BE2C (cell line): ENCODE measurements around the gene ST7L.

Experiments
- DNase-seq: peaks from one replicate; pipeline ENCODE4 v3.0.0-alpha.2; 2020
- H3K27me3 ChIP-seq: fragments of 250-450 bp; sonication (Bioruptor Pico); 2 replicates; pipeline ENCODE4 v1.5.1; 2020; ENCODE audit warnings: mild to moderate bottlenecking
- H3K36me3 ChIP-seq: fragments of 250-450 bp; sonication (Bioruptor Pico); 2 replicates; pipeline ENCODE4 v1.5.1; 2020; ENCODE audit warnings: mild to moderate bottlenecking
- H3K4me1 ChIP-seq: fragments of 250-450 bp; sonication (Bioruptor Pico); 2 replicates; pipeline ENCODE4 v1.5.1; 2020
- H3K4me3 ChIP-seq: 2 replicates; pipeline ENCODE4 v1.5.1; 2011; ENCODE audit warnings: low read depth, low read length
- H3K9me3 ChIP-seq: fragments of 250-450 bp; sonication (Bioruptor Pico); 2 replicates; pipeline ENCODE4 v1.5.1; 2020
- CTCF ChIP-seq: IDR thresholded peaks from 2 replicates; pipeline ENCODE4 v1.5.1; 2012; ENCODE audit warnings: mild to moderate bottlenecking, low read depth, low read length

Gene ST7L

GRCh38 chr1:112549590-112549989, 69.4 kb downstream of the ST7L start:
- H3K27me3 ChIP-seq: no peaks in the 10 kb centered on the region
- TF ChIP-seq CTCF: no peak

GRCh38 chr1:112548547-112548946, 70.4 kb downstream of the ST7L start:
- H3K36me3 ChIP-seq: peaks cover 3% of the 10 kb centered on the region; the same call in 1 of the 2 replicates
- no peaks in the 10 kb centered on the region for H3K9me3 ChIP-seq
- DNase-seq: no peak
- H3K27me3 ChIP-seq: no peaks in the 10 kb centered on the region
- no peak overlapping the region for H3K4me3 ChIP-seq
- TF ChIP-seq CTCF: no peak
- H3K4me1 ChIP-seq: no peaks in the 10 kb centered on the region

More at GRCh38 chr1:112549590-112549989, 69.4 kb downstream of the ST7L start:
- no peak overlapping the region for H3K4me3 ChIP-seq
- no peak for DNase-seq
- no peaks in the 10 kb centered on the region for H3K9me3 ChIP-seq
- H3K4me1 ChIP-seq: no peaks in the 10 kb centered on the region
- peaks cover 3% of the 10 kb centered on the region; the same call in 1 of the 2 replicates for H3K36me3 ChIP-seq

GRCh38 chr1:112546076-112546475, 72.9 kb downstream of the ST7L start:
- H3K4me1 ChIP-seq: no peaks in the 10 kb centered on the region
- no peak for DNase-seq
- peaks cover 9% of the 10 kb centered on the region for H3K36me3 ChIP-seq
- H3K27me3 ChIP-seq: no peaks in the 10 kb centered on the region
- H3K4me3 ChIP-seq: no peak overlapping the region
- H3K9me3 ChIP-seq: no peaks in the 10 kb centered on the region
- TF ChIP-seq CTCF: no peak

- Histone ChIP-seq H3K27me3 (no peaks in the 10 kb centered on the region), H3K36me3 (peaks cover 22% of the 10 kb centered on the region), H3K4me1 (no peaks in the 10 kb centered on the region), H3K9me3 (no peaks in the 10 kb centered on the region), H3K4me3 (no peak overlapping the region)
- TF ChIP-seq CTCF: no peak
- no peak for DNase-seq
These were observed 74.2 kb downstream of the ST7L start for GRCh38 chr1:112544751-112545150.

GRCh38 chr1:112544011-112544688, 74.8 kb downstream of the ST7L start:
- no peaks in the 10 kb centered on the region for H3K27me3 ChIP-seq
- TF ChIP-seq CTCF: no peak
- no peak overlapping the region for H3K4me3 ChIP-seq
- no peak for DNase-seq
- H3K4me1 ChIP-seq: no peaks in the 10 kb centered on the region
- peaks cover 24% of the 10 kb centered on the region for H3K36me3 ChIP-seq
- no peaks in the 10 kb centered on the region for H3K9me3 ChIP-seq

GRCh38 chr1:112542206-112542973, 76.6 kb downstream of the ST7L start:
- Histone ChIP-seq H3K36me3 (peaks cover 27% of the 10 kb centered on the region), H3K9me3 (no peaks in the 10 kb centered on the region), H3K4me3 (no peak overlapping the region), H3K27me3 (no peaks in the 10 kb centered on the region), H3K4me1 (no peaks in the 10 kb centered on the region)
- no peak for TF ChIP-seq CTCF
- no peak for DNase-seq
